Left colon (tissue), 2 donors: Measurements from ENCODE around the gene ASH1L. TPM values are rescaled to one million over a fixed set of nuclear protein-coding genes. Genes with fewer than 3 reads are reported as not detected.
"Not testable (repeated sequence)": the region's sequence is repeated elsewhere in the genome, so short reads cannot be mapped to it uniquely, and the experiment has no call there.

Experiments
- ATAC-seq: fragments of 200-7000 bp; cut with Tn5 transposase; one replicate; pipeline ENCODE4 v1.9.1; 2020; ENCODE audit warnings: mild to moderate bottlenecking, moderate library complexity
- DNase-seq, 2 donors: peaks; one replicate each; pipeline ENCODE4 v3.0.0-alpha.2; 2020
- intact Hi-C, 2 donors: fragments of 100-400 bp; cut with DNase I in 1 of 2; cut with micrococcal nuclease in 1 of 2; formaldehyde crosslinking; loops; one replicate each; pipeline versions ENCODE4 v1.11.2 to v1.14.0; 2022; cut with DNase I, micrococcal nuclease
- total RNA-seq, 2 donors: library from RNA; stranded (reverse); fragmentation: NEBNext Ultra II Directional; extraction: Animal tissue kit (Norgen Biotek cat#: 25700); gene quantifications; one replicate each; pipeline ENCODE4 v1.2.1, GENCODE V29; 2021
- donor health status: DM: no; HTN: no; CAD: no.
- donor health status: DM: yes; HTN: yes; CAD: no.

The ASH1L gene
- total RNA-seq, 2 donors from 2014 or later: 50.4 to 53.9 TPM

DNA sequence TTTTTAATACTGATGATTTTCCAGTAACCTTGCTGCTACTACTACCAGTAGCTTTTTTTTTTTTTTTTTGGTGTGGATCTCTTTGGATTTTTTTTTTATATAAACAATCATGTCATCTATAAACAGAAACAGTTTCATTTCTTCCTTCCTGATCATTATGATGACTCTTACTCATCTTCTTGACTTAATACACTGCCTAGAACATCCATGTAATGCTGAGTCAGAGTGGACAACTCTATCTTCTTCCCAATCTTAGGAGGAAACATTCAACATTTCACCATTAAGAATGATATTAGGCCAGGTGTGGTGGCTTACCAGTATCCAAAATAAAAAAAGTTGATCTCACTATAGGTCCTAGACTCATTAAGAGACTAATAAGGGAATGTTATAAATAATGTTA is 172.8 kb downstream of the ASH1L start:
- intact Hi-C loops: no loop called here
- ATAC-seq (no peak), DNase-seq (no peak)

DNA sequence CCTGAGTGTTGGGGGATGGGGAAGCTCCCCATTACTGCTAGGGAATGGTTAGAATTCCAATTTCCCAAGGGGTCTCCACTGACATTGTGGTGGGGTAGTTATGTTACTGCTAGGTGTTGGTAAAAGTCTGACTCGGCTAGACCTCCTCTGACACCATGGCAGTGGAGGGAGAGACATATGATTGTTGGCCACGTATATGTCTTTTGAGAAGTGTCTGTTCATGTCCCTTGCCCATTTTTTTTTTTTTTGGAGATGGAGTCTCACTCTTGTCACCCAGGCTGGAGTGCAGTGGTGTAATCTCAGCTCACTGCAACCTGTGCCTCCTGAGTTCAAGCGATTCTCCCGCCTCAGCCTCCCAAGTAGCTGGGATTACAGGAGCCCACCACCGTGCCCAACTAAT is 176.8 kb downstream of the ASH1L start:
- DNase-seq, ATAC-seq, intact Hi-C loops: not testable (repeated sequence)

GRCh38 chr1:155383406-155383805 is 179.2 kb downstream of the ASH1L start:
- DNase-seq: no peak
- ATAC-seq: no peak
- intact Hi-C loops: no loop called here

DNA sequence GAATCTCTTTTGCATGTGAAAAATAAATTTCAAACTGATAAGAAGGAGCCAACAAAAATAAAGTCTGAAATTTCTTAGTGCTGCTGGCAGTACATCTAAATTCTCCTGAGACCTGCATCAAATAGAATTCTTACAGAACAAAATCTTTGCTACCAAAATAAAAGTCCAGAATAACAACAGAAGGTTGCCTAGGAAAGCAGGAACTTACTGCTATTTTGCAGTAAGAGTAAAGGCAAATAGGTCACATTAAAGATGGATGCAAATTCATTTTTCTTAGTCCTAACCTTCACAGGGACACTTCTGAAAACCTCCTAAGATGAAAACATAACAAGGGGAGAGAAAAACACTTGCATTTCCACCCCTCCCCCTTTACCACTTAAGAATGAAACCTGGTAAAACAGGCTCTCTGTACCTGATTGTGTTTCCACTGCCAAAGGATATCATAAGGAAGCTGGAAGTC is 182.9 kb downstream of the ASH1L start:
- no peak for DNase-seq

GRCh38 chr1:155379180-155379579 is 183.4 kb downstream of the ASH1L start:
- intact Hi-C loops: no loop called here
- ATAC-seq (no peak), DNase-seq (no peak)

More for the DNA sequence above, 182.9 kb downstream of the ASH1L start:
- intact Hi-C loops: no loop called here
- no peak for ATAC-seq

GRCh38 chr1:155360051-155360450 is 202.6 kb downstream of the ASH1L start:
- no peak for DNase-seq

DNA sequence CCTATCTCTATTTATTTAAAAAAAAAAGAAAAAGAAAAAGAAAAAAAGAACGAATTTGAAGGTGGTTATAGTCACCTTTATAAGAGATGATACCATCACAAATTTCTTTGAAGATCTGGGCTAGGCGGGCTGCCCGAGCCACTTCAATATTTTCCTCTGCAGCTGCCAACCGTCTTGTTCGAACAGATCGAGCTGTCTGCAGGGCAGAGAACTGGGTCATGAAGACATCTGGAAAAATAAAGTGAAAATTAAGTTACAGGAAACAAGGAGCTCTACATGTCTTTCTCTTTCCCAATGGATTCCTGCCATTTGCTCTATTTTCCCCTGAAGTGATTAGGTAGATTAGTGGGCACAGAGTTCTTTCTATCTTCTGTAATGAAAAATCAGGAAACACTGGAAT is 210.0 kb downstream of the ASH1L start:
- DNase-seq (no peak), ATAC-seq (no peak)
- intact Hi-C loops: no loop called here

More at GRCh38 chr1:155360051-155360450, 202.6 kb downstream of the ASH1L start:
- ATAC-seq: peak; percentile 89
- intact Hi-C loops: no loop called here

DNA sequence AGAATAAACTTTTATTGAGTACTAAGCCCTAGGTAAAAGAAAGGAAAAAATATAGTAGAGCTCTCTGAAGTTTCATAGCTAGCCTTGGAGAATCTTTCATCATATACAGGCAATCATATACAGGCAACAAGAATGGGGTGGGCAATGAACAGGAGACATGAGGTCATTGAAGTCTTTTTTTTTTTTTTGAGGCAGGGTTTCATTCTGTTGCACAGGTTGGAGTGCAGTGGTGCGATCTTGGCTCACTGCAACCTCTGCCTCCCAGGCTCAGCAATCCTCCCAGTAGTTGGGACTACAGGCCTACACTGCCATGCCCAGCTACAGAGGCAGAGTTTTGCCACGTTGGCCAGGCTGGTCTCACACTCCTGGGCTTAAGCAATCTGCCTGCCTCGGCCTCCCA is 219.8 kb downstream of the ASH1L start:
- DNase-seq (no peak), ATAC-seq (no peak)
- intact Hi-C loops: no loop called here

GRCh38 chr1:155339515-155340097 is 223.0 kb downstream of the ASH1L start:
- DNase-seq: no peak
- intact Hi-C loops: loop anchor here in 1 of 2 donors (10.0 kb wide), 1 partner anchor 225 kb away; the partner anchor contains the start of gene ASH1L
- peak; percentile 78 for ATAC-seq

DNA sequence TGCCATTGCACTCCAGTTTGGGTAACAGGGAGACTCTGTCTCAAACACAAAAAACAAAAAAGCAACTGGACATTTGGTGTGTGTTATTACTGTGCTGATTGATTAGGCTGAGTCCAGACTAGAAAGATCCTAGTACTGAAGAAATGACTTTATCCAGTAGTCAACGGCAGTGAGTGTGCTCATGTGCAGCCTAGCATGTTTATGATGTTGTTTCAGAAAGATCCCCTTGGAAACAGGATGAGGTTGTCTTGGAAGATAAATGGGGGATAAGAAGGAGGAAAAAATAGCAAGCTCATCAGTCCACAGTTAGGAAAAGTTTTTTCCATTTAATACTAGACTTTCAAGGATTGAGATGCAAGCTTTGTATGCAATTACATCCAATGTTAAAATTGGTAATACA is 227.6 kb downstream of the ASH1L start:
- intact Hi-C loops: loop anchor here in 1 of 2 donors (10.0 kb wide), 1 partner anchor 230 kb away; the partner anchor contains the start of gene ASH1L
- DNase-seq (no peak), ATAC-seq (no peak)

DNA sequence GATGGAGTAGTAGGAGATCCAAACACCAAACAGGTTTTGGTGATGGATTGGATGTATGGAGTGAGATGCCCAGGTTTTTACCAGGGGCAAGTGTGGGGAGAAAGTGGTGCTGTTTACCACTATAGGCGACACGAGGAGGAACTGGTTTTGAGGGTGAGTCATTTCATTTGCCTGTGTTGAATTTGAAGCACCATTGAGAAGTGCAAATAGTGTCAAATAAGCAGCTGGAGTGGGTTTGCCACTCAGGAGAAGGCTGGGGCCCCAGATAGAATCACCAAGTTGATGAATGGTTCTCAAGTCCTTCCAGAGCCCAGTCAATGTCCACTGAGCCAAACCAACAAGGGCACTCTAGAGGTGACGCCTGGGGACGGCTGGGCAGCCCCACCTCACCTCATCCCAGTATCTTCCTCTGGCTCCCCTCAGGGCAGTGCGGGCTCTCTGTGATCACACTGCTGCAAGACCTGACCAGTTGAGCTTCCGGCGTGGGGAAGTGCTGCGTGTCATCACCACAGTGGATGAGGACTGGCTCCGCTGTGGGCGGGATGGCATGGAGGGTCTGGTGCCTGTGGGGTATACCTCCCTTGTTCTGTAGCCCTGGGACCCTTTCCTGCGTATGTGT is 232.5 kb downstream of the ASH1L start:
- intact Hi-C loops: loop anchor here (10.0 kb wide), 2 partner anchors 65 to 235 kb away; partner anchors contain the start of genes ASH1L (in 1 of the 2) and SCAMP3 (in 1 of the 2)
- no peak for DNase-seq
- no peak for ATAC-seq

DNA sequence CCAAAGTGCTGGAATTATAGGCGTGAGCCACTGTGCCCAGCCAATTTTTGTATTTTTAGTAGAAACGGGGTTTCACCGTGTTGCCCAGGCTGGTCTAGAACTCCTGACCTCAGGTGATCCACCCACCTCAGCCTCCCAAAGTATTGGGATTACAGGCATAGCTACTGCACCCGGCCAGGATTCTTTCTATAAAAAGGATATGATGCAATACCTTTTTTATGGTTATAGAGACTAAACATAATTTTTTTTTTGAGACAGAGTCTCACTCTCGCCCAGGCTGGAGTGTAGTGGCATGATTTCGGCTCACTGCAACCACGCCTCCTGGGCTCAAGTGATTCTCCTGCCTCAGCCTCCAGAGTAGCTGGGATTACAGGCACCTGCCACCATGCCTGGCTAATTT is 233.7 kb downstream of the ASH1L start:
- not testable (repeated sequence) for DNase-seq, ATAC-seq
- intact Hi-C loops: loop anchor here in 1 of 2 donors (10.0 kb wide), 1 partner anchor 64 kb away; the partner anchor contains the start of gene SCAMP3

GRCh38 chr1:155327981-155328380 is 234.6 kb downstream of the ASH1L start:
- no peak for DNase-seq
- intact Hi-C loops: loop anchor here in 1 of 2 donors (10.0 kb wide), 1 partner anchor 63 kb away; the partner anchor contains the start of gene SCAMP3
- ATAC-seq: no peak

GRCh38 chr1:155326631-155327037 is 236.0 kb downstream of the ASH1L start:
- ATAC-seq (no peak), DNase-seq (no peak)
- intact Hi-C loops: loop anchor here in 1 of 2 donors (10.0 kb wide), 1 partner anchor 62 kb away; the partner anchor contains the start of gene SCAMP3

- DNase-seq (no peak), ATAC-seq (no peak)
- intact Hi-C loops: loop anchor here in 1 of 2 donors (10.0 kb wide), 1 partner anchor 61 kb away; the partner anchor contains the start of gene SCAMP3
Observed at GRCh38 chr1:155326020-155326526, 236.5 kb downstream of the ASH1L start.

GRCh38 chr1:155325603-155325893 is 237.1 kb downstream of the ASH1L start:
- DNase-seq: no peak
- intact Hi-C loops: loop anchor here in 1 of 2 donors (10.0 kb wide), 1 partner anchor 61 kb away; the partner anchor contains the start of gene SCAMP3
- ATAC-seq: no peak

DNA sequence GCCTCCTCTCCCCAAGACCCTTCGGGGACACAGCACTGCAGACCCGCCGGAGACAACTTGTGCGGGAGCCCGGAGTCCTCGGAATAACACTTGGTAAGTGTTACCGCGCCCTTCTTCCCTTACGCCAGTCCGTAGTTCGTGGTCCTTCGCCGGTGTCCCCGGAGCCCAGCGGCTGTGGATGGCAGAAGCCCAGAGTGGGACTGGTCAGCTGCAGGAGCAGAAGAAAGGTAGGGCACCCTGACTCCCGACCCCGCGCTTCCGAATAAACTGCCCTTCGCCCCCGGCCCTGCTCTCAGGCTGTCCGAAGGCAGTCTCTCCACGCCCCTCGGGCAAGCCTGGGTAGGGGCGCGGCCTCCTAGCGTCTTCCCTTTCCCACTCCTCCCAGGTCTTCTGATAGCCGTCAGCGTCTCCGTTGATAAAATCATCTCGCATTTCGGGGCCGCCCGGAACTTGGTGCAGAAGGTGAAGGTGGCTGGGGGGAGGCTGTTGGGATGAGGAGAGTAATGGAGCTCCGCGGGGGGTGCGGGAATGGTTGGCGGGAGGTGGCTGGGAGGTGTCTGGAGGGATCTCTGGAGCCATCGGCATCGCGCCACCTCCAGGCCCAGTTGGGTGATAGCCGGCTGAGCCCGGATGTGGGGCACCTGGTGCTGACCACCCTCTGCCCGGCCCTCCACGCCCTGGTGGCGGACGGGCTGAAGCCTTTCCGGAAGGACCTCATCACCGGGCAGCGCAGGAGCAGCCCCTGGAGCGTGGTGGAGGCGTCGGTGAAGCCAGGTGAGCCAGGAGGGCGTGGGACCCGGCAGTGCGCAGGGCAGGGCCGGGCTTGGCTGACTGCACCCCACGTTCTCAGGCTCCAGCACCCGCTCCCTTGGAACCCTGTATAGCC is 237.6 kb downstream of the ASH1L start:
- ATAC-seq (peak; percentile 29), DNase-seq (peak; percentile 76 to 82)
- intact Hi-C loops: loop anchor here in 1 of 2 donors (10.0 kb wide), 1 partner anchor 60 kb away; the partner anchor contains the start of gene SCAMP3

DNA sequence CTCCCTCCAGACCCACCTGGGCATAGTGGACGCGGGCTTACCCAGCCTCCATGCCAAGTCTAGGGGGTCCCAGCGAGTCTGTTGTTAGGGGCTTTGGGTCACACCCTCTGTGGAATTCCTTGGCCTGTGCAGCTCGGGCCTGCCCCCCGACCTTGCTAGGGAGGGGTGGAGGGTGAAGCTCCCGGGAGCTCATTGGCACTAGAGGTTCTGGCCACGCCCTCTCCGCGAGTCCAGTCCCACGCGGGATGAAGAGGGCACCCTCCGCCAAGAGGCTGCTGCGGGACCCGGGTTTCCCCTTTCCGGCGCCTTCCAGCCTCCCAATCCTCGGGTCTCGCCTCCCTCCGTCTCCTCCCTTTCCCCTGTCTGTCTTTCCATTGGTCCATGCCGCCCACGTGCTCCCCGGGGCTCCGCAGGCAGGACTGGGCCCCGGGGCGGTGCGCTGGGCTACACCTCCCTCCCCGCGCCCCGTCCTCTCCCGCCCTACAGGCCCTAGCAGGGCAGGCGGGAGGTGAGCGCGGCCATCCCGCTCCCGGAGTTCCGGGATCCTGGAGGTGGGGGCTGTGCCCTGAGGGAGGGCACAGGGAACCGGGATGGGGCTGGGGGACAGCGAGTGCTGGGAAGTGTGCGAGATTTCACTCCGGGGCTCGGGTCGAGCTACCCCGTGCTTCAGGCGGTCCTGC is 238.4 kb downstream of the ASH1L start:
- intact Hi-C loops: loop anchor here in 1 of 2 donors (10.0 kb wide), 1 partner anchor 59 kb away; the partner anchor contains the start of gene SCAMP3
- DNase-seq (peak; percentile 94 to 98), ATAC-seq (peak; percentile 73)
